Testis (tissue), 2 donors: ENCODE measurements around the gene EFNB1.

Source experiments
- CTCF ChIP-seq, 3 experiments: fragments of 450-650 bp in 2 of 3; fragments of 200-600 bp in 1 of 3; sonication (generic) in 1 of 3; IDR thresholded peaks; one replicate each; pipeline ENCODE4 v1.5.1; 2016 to 2019; ENCODE audit warnings: antibody characterized with exemption in 3 of 3, mild to moderate bottlenecking in 2 of 3, moderate library complexity in 1 of 3
- POLR2A ChIP-seq: fragments of 450-650 bp; IDR thresholded peaks from one replicate; pipeline ENCODE4 v1.6.1; 2017; ENCODE audit warnings: antibody characterized with exemption, mild to moderate bottlenecking, moderate library complexity

GRCh38 chrX:68837119-68837518, 8.3 kb downstream of the EFNB1 start:
- no peak for TF ChIP-seq POLR2A
- no peak for TF ChIP-seq CTCF (IDR thresholded peaks at IDR 0.05)
